WTC11 (cell line): ENCODE results near the gene DHRSX. TPM values are rescaled to one million over a fixed set of nuclear protein-coding genes. Genes with fewer than 3 reads are reported as not detected.

ENCODE experiments used
- ATAC-seq: fragments of 200-7000 bp; cut with Tn5 transposase; 2 replicates; pipeline ENCODE4 v1.10.0; 2021; ENCODE audit warnings: mild to moderate bottlenecking, moderate library complexity
- CTCF ChIA-PET: fragments of 300-600 bp; sonication (Branson Sonifier 250); formaldehyde crosslinking; loops from one replicate; lab custom pipeline; 2021; ENCODE audit warnings: antibody characterized with exemption; lab: Charles Lee
- POLR2A ChIA-PET: fragments of 350-600 bp; sonication (Branson Sonifier 250); formaldehyde crosslinking; loops from one replicate; lab custom pipeline; 2021; ENCODE audit warnings: antibody characterized with exemption; lab: Charles Lee
- DNase-seq: peaks from one replicate; pipeline ENCODE4 v3.0.0; 2021; ENCODE audit warnings: low spot score
- H3K27ac Mint-ChIP-seq: 2 replicates; pipeline ENCODE4 v1.8.0; 2021; ENCODE audit warnings: mixed read lengths
- H3K27me3 Mint-ChIP-seq: 2 replicates; pipeline ENCODE4 v1.8.0; 2021; ENCODE audit warnings: low read depth, mild to moderate bottlenecking, moderate library complexity, mixed read lengths
- H3K36me3 Mint-ChIP-seq: 2 replicates; pipeline ENCODE4 v1.8.0; 2021; ENCODE audit warnings: mixed read lengths
- H3K4me1 Mint-ChIP-seq: 2 replicates; pipeline ENCODE4 v1.8.0; 2022; ENCODE audit warnings: mixed read lengths
- H3K4me3 Mint-ChIP-seq: 2 replicates; pipeline ENCODE4 v1.8.0; 2021; ENCODE audit warnings: mild to moderate bottlenecking, moderate library complexity, mixed read lengths
- H3K9me3 Mint-ChIP-seq: 2 replicates; pipeline ENCODE4 v1.8.0; 2021; ENCODE audit warnings: mixed read lengths
- CREM ChIP-seq: sonication (generic); formaldehyde crosslinking; IDR thresholded peaks from 2 replicates; pipeline ENCODE4 v1.8.1; 2022; ENCODE audit warnings: mild to moderate bottlenecking, missing genetic modification reagents, moderate library complexity
- IRF2 ChIP-seq: sonication (generic); formaldehyde crosslinking; IDR thresholded peaks from 2 replicates; pipeline ENCODE4 v1.8.0; 2022; ENCODE audit warnings: low read depth, missing genetic modification reagents, borderline replicate concordance
- NFE2L1 ChIP-seq: sonication (generic); formaldehyde crosslinking; IDR thresholded peaks from 2 replicates; pipeline ENCODE4 v1.8.1; 2023; ENCODE audit warnings: missing genetic modification reagents
- PRRX2 ChIP-seq: fragments of 250-450 bp; sonication (Bioruptor Pico); IDR thresholded peaks from 2 replicates; pipeline ENCODE4 v1.8.0; 2021; ENCODE audit warnings: mild to moderate bottlenecking
- ZNF263 ChIP-seq: sonication (generic); formaldehyde crosslinking; IDR thresholded peaks from 2 replicates; pipeline ENCODE4 v1.8.1; 2022; ENCODE audit warnings: low read depth, mild to moderate bottlenecking, moderate library complexity, missing genetic modification reagents
- total RNA-seq: library from RNA; stranded (reverse); gene quantifications from 3 replicates; pipeline ENCODE4 v1.2.3, GENCODE V29; 2021
- TF ChIP-seq, protein P1 (sequence below): sonication (generic); formaldehyde crosslinking; IDR thresholded peaks from 2 replicates; pipeline ENCODE4 v1.8.0; 2022; ENCODE audit warnings: mild to moderate bottlenecking, missing genetic modification reagents
- TF ChIP-seq, protein P2 (sequence below): sonication (generic); formaldehyde crosslinking; IDR thresholded peaks from 2 replicates; pipeline ENCODE4 v1.8.1; 2023; ENCODE audit warnings: mild to moderate bottlenecking, moderate library complexity, missing genetic modification reagents
- TF ChIP-seq, protein P3 (sequence below): fragments of 250-450 bp; sonication (Bioruptor Pico); IDR thresholded peaks from 2 replicates; pipeline ENCODE4 v1.9.0; 2021; ENCODE audit warnings: mild to moderate bottlenecking, borderline replicate concordance
- TF ChIP-seq, protein P4 (sequence below): fragments of 250-450 bp; sonication (Bioruptor Pico); IDR thresholded peaks from 2 replicates; pipeline ENCODE4 v1.8.0; 2021; ENCODE audit warnings: mild to moderate bottlenecking
- TF ChIP-seq, protein P5 (sequence below): sonication (generic); formaldehyde crosslinking; IDR thresholded peaks from 2 replicates; pipeline ENCODE4 v1.8.0; 2023; ENCODE audit warnings: mild to moderate bottlenecking, missing genetic modification reagents
- TF ChIP-seq, protein P6 (sequence below): sonication (generic); formaldehyde crosslinking; IDR thresholded peaks from 2 replicates; pipeline ENCODE4 v1.8.1; 2023; ENCODE audit warnings: mild to moderate bottlenecking, missing genetic modification reagents

Gene DHRSX
- total RNA-seq, 1 experiment from 2014 or later = 28.2 TPM

DNA sequence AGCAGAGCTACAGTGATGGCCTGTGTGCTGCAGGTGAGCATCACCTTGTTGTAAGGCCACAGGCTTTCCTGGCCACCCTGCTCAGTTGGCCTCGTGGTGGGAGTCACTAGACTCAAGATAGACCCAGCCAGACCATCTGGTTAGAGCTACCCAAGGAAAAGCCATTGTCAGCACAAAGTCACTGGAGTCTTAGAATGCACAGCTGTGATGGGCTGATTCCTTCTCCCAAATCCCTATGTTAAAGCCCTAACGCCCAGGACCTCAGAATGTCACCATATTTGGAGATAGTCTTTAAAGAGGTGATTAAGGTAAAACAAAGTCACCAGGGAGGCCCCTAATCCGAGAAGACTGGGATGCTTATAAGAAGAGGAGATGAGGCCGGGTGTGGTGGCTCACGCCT is 173.4 kb downstream of the DHRSX start:
- no peak overlapping the region for H3K27ac Mint-ChIP-seq
- no peak for DNase-seq
- no peaks in the 10 kb centered on the region for H3K27me3 Mint-ChIP-seq
- H3K4me1 Mint-ChIP-seq = no peaks in the 10 kb centered on the region
- peaks cover 16% of the 10 kb centered on the region for H3K36me3 Mint-ChIP-seq
- no peak for ATAC-seq
- no peak overlapping the region for H3K4me3 Mint-ChIP-seq
- TF ChIP-seq, protein P1, sequence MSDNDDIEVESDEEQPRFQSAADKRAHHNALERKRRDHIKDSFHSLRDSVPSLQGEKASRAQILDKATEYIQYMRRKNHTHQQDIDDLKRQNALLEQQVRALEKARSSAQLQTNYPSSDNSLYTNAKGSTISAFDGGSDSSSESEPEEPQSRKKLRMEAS (CRISPR knock-in tag) = no peak
- TF ChIP-seq IRF2 = no peak
- TF ChIP-seq, protein P2, sequence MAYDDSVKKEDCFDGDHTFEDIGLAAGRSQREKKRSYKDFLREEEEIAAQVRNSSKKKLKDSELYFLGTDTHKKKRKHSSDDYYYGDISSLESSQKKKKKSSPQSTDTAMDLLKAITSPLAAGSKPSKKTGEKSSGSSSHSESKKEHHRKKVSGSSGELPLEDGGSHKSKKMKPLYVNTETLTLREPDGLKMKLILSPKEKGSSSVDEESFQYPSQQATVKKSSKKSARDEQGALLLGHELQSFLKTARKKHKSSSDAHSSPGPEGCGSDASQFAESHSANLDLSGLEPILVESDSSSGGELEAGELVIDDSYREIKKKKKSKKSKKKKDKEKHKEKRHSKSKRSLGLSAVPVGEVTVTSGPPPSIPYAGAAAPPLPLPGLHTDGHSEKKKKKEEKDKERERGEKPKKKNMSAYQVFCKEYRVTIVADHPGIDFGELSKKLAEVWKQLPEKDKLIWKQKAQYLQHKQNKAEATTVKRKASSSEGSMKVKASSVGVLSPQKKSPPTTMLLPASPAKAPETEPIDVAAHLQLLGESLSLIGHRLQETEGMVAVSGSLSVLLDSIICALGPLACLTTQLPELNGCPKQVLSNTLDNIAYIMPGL (CRISPR knock-in tag) = no peak
- TF ChIP-seq, protein P3, sequence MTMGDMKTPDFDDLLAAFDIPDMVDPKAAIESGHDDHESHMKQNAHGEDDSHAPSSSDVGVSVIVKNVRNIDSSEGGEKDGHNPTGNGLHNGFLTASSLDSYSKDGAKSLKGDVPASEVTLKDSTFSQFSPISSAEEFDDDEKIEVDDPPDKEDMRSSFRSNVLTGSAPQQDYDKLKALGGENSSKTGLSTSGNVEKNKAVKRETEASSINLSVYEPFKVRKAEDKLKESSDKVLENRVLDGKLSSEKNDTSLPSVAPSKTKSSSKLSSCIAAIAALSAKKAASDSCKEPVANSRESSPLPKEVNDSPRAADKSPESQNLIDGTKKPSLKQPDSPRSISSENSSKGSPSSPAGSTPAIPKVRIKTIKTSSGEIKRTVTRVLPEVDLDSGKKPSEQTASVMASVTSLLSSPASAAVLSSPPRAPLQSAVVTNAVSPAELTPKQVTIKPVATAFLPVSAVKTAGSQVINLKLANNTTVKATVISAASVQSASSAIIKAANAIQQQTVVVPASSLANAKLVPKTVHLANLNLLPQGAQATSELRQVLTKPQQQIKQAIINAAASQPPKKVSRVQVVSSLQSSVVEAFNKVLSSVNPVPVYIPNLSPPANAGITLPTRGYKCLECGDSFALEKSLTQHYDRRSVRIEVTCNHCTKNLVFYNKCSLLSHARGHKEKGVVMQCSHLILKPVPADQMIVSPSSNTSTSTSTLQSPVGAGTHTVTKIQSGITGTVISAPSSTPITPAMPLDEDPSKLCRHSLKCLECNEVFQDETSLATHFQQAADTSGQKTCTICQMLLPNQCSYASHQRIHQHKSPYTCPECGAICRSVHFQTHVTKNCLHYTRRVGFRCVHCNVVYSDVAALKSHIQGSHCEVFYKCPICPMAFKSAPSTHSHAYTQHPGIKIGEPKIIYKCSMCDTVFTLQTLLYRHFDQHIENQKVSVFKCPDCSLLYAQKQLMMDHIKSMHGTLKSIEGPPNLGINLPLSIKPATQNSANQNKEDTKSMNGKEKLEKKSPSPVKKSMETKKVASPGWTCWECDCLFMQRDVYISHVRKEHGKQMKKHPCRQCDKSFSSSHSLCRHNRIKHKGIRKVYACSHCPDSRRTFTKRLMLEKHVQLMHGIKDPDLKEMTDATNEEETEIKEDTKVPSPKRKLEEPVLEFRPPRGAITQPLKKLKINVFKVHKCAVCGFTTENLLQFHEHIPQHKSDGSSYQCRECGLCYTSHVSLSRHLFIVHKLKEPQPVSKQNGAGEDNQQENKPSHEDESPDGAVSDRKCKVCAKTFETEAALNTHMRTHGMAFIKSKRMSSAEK (CRISPR knock-in tag) = no peak
- peaks cover 8% of the 10 kb centered on the region for H3K9me3 Mint-ChIP-seq
- POLR2A ChIA-PET = no interaction called here
- CTCF ChIA-PET = no interaction called here

DNA sequence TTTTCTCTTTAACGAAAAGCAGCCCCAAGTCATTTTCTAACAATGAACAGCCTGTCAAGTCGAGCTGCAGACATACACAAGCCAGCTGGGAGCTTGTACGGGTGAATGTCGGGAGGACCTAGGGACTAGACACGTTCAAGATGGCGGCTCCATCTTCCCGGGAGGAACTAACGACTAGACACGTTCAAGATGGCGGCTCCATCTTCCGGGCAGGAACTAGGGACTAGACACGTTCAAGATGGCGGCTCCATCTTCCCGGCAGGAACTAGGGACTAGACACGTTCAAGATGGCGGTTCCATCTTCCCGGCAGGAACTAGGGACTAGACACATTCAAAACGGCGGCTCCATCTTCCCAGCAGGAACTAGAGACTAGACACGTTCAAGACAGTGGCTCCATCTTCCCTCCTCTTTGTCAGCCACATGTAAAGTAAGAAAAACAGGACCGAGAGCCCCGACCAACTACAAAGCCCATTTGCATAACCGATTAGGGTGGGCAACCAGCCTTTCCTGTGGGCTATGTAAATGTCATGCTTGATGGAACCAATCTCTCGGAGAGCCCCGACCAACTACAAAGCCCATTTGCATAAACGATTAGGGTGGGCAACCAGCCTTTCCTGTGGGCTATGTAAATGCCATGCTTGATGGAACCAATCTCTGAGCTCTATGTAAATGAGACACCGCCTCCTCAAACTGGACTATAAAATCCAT is 175.5 kb downstream of the DHRSX start:
- H3K9me3 Mint-ChIP-seq = peaks cover 8% of the 10 kb centered on the region
- TF ChIP-seq, protein P4, sequence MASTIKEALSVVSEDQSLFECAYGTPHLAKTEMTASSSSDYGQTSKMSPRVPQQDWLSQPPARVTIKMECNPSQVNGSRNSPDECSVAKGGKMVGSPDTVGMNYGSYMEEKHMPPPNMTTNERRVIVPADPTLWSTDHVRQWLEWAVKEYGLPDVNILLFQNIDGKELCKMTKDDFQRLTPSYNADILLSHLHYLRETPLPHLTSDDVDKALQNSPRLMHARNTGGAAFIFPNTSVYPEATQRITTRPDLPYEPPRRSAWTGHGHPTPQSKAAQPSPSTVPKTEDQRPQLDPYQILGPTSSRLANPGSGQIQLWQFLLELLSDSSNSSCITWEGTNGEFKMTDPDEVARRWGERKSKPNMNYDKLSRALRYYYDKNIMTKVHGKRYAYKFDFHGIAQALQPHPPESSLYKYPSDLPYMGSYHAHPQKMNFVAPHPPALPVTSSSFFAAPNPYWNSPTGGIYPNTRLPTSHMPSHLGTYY = no peak
- TF ChIP-seq, protein P5, sequence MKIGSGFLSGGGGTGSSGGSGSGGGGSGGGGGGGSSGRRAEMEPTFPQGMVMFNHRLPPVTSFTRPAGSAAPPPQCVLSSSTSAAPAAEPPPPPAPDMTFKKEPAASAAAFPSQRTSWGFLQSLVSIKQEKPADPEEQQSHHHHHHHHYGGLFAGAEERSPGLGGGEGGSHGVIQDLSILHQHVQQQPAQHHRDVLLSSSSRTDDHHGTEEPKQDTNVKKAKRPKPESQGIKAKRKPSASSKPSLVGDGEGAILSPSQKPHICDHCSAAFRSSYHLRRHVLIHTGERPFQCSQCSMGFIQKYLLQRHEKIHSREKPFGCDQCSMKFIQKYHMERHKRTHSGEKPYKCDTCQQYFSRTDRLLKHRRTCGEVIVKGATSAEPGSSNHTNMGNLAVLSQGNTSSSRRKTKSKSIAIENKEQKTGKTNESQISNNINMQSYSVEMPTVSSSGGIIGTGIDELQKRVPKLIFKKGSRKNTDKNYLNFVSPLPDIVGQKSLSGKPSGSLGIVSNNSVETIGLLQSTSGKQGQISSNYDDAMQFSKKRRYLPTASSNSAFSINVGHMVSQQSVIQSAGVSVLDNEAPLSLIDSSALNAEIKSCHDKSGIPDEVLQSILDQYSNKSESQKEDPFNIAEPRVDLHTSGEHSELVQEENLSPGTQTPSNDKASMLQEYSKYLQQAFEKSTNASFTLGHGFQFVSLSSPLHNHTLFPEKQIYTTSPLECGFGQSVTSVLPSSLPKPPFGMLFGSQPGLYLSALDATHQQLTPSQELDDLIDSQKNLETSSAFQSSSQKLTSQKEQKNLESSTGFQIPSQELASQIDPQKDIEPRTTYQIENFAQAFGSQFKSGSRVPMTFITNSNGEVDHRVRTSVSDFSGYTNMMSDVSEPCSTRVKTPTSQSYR (CRISPR knock-in tag) = no peak
- TF ChIP-seq PRRX2 (CRISPR knock-in tag) = no peak
- TF ChIP-seq ZNF263 (CRISPR knock-in tag) = no peak
- no peak for TF ChIP-seq CREM (CRISPR knock-in tag)
- TF ChIP-seq, protein P6, sequence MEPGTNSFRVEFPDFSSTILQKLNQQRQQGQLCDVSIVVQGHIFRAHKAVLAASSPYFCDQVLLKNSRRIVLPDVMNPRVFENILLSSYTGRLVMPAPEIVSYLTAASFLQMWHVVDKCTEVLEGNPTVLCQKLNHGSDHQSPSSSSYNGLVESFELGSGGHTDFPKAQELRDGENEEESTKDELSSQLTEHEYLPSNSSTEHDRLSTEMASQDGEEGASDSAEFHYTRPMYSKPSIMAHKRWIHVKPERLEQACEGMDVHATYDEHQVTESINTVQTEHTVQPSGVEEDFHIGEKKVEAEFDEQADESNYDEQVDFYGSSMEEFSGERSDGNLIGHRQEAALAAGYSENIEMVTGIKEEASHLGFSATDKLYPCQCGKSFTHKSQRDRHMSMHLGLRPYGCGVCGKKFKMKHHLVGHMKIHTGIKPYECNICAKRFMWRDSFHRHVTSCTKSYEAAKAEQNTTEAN (CRISPR knock-in tag) = no peak
- no peak for TF ChIP-seq NFE2L1 (CRISPR knock-in tag)
- ATAC-seq = no peak
- H3K27ac Mint-ChIP-seq = no peak overlapping the region
- CTCF ChIA-PET = no interaction called here
- no peaks in the 10 kb centered on the region for H3K4me1 Mint-ChIP-seq
- no peak overlapping the region for H3K4me3 Mint-ChIP-seq
- POLR2A ChIA-PET = no interaction called here
- peaks cover 16% of the 10 kb centered on the region for H3K36me3 Mint-ChIP-seq
- no peaks in the 10 kb centered on the region for H3K27me3 Mint-ChIP-seq
- no peak for DNase-seq
